GM03348 (cell line): ENCODE data around the gene EPAS1.

Source experiments
- DNase-seq: peaks from one replicate; pipeline ENCODE4 v3.0.0; 2012; ENCODE audit warnings: low spot score

Gene EPAS1

GRCh38 chr2:46410273-46411244, 113.4 kb downstream of the EPAS1 start:
- no peak for DNase-seq

- no peak for DNase-seq
These were observed 114.0 kb downstream of the EPAS1 start for GRCh38 chr2:46411245-46411641.

DNA sequence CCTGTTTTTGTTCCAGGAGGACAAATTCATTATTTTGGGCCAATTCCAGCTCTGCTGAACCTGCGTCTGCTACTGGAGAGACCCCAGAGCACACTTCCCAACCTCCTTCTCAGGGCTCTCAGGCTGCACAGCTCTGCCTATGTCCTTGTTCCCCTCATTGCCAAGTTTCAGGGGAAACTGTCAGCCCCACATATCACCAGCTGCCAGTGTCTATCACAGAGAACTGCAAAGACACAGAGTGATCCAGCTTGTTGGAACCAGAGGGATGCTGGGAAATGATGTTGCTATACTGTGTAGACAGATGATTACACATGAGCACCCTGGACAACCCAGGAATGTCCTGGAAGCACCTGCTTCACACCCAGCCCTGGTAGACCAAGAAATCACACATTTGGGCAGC, 114.8 kb downstream of the EPAS1 start:
- DNase-seq = no peak

GRCh38 chr2:46413111-46413510, 115.9 kb downstream of the EPAS1 start:
- DNase-seq = no peak

DNA sequence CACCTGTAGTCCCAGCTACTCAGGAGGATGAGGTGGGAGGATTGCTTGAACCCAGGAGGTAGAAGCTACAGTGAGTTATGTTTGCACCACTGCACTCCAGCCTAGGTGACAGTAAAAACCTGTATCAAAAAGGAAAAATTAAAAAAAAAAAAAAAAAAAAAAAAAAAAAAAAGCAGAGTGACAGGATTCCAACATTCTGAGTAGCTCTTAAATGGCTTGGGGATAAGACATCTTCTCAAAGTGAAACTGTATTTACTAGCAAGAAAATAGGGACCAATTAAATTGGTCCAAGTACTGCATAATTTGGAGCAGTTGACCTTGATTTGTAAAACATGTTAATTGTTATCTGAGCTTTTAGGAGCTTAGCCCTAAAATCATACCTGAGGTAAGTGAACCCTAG, 116.4 kb downstream of the EPAS1 start:
- DNase-seq = no peak

DNA sequence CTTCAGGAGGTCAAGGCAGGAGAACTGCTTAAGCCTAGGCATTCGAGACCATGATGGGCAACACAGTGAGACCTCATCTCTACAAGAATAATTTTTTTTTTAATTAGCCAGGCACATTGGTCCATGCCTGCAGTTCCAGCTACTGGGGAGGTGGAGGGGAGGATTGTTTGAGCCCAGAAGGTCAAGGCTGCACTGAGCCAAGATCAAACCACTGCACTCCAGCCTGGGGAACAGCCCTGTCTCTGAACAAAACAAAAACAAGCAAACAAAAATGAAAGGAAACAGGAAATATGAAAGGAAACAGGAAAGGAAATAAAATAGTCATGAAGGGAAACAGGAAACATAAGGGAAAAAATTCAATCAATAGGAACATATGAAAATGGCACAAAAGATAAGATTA, 117.5 kb downstream of the EPAS1 start:
- DNase-seq = no peak

DNA sequence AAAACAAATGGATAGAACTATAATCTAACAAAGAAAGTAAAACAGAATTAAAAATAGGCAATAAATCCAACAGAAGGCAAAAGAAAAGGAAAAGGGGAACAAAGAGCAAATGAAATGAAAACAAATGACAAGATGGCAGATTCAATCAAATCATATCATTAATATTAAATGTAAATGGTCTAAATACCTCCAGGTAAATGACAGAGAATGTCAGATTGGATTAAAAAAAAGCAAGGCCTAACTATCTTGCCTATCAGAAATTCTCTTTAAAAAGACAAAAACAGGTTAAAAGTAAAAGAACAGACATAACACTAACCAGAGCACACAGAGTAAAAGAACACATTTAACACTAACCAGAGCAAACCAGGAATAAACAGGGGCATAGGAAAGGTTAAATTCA, 119.1 kb downstream of the EPAS1 start:
- DNase-seq = no peak

DNA sequence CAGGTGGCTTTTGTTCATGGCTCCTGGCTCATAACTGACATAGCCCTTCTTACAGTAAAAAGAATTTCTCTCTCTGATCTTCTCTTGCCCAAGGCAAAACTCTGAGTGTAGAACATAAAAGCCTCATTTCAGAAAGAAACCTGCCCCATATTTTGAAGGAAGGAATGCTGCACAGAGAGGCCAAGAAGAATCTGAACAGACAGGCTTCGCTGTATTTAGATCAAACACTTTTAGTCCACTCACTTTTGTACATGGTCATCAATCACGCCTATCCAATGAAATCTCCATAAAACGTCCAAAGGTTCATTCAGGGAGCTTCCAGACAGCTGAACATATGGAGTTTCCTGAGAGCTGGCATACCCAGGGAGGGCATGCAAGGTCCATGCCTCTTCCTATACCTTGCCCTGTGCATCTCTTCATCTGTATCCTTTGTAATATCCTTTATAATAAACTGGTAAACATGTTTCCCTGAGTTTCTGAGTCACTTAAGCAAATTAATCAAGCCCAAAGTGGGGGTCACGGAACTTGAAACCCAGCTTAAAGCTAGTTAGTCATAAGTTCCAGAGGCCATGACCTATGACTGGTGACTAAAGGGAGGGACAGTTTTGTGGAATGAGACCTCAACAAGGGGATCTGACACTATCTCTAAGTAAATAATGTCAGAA, 119.7 kb downstream of the EPAS1 start:
- no peak for DNase-seq

- no peak for DNase-seq
These were observed 123.7 kb downstream of the EPAS1 start for GRCh38 chr2:46420945-46421344.

- no peak for DNase-seq
These were observed 124.2 kb downstream of the EPAS1 start for GRCh38 chr2:46421361-46421760.

GRCh38 chr2:46422717-46423394, 125.6 kb downstream of the EPAS1 start:
- DNase-seq = no peak

DNA sequence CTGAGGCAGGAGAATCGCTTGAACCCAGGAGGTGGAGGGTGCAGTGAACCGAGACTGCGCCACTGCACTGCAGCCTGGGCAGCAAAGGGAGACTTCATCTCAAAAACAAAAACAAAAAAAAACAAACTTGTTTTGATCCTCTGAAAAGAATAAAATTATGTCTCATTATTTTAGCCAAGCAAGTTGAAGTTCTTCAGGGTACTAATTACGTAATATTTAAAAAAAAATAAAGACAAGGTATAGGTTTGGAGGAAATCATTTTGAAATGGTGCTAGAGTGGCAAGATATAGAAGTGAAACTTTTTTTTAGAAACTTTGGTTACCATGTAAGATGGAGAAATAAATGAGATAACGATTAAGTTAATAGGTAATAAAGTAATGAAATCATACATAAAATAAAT, 127.7 kb downstream of the EPAS1 start:
- DNase-seq = no peak

- no peak for DNase-seq
These were observed 131.8 kb downstream of the EPAS1 start for GRCh38 chr2:46428911-46429436.

GRCh38 chr2:46430413-46430812, 133.2 kb downstream of the EPAS1 start:
- no peak for DNase-seq

DNA sequence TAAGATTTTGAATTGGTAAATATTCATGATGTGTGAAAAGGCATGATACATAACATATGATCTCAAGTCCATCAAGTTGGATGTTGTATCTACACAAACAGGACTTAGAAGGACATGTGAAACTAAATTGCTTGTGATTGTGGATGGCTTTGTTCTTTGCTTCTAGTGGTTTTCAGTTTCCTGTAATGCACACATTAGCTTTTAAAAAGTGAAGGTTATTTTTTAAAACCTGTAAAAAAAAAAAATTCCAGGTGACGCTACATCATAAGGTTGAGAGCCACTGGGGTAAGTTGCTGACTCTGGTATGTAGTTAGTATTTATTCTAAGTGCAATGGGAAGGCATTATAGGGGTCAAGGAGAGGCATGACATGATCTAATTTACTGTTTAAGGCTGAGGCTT, 133.8 kb downstream of the EPAS1 start:
- no peak for DNase-seq

- peak; percentile 34 for DNase-seq
These were observed 134.5 kb downstream of the EPAS1 start for GRCh38 chr2:46431481-46432235.

GRCh38 chr2:46434851-46435273, 137.7 kb downstream of the EPAS1 start:
- DNase-seq = no peak

DNA sequence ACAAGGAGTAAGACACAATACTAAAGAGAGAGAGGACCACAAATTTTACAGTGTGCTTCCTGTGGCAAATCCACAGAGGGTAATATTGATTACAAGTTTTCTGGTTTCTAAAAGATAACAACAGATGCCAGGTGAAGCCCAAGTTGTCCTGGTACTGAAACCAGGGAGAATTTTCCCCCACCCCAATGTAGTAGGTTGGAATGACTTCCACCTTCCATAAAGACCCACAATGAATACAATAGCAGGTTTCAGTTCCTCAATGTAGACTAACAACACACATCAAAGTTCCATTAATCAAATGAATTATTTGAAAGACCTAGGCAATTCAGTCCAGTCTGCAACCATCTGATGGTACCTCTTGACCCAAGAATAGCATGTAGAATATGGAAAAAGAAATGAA, 138.1 kb downstream of the EPAS1 start:
- no peak for DNase-seq

- DNase-seq = no peak
These were observed 138.7 kb downstream of the EPAS1 start for GRCh38 chr2:46435796-46436360.
